GM12864 (cell line): ENCODE measurements around the gene PIGQ.

Source experiments
- DNase-seq: peaks from one replicate; pipeline ENCODE4 v3.0.0-alpha.2; 2011; ENCODE audit warnings: low read depth
- H3K4me3 ChIP-seq: 2 replicates; pipeline ENCODE4 v1.5.1; 2011; ENCODE audit warnings: mild to moderate bottlenecking, low read depth, low read length, control low read depth
- CTCF ChIP-seq: IDR thresholded peaks from 2 replicates; pipeline ENCODE4 v1.5.1; 2011; ENCODE audit warnings: low read depth, mild to moderate bottlenecking, moderate library complexity, low read length, control low read depth, inconsistent platforms; ENCODE audit errors: missing control alignments

Gene PIGQ

GRCh38 chr16:529012-529575 is 40.7 kb upstream of the PIGQ start:
- no peak for TF ChIP-seq CTCF
- no peak for DNase-seq
- peak overlapping the region; percentile 91 for H3K4me3 ChIP-seq

GRCh38 chr16:530111-530817 is 39.5 kb upstream of the PIGQ start:
- H3K4me3 ChIP-seq: no peak overlapping the region
- DNase-seq: no peak
- TF ChIP-seq CTCF: no peak

DNA sequence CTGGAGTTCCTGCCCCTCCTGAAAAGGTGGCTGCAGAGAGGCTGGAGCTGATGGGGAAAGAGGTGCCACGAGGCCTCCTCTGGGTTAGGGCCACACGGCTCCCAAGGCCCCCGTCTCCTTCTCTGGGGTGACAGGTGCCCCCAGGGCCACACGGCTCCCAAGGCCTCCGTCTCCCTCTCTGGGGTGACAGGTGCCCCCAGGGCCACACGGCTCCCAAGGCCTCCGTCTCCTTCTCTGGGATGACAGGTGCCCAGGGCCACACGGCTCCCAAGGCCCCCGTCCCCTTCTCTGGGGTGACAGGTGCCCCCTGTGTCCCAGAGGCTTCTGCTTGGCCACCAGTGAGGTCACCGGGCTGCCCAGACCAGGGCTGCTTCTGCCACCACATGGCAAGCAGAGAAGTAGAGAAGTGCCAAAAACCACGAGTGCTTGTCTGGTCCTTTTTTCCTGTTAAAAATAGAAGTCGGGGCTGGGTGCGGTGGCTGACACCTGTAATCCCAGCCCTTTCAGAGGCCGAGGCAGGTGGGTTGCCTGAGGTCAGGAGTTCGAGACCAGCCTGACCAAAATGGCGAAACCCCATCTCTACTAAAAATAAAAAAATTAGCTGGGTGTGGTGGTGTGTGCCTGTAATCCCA is 38.2 kb upstream of the PIGQ start:
- DNase-seq: no peak
- H3K4me3 ChIP-seq: no peak overlapping the region
- TF ChIP-seq CTCF: no peak

GRCh38 chr16:533391-534123 is 36.2 kb upstream of the PIGQ start:
- TF ChIP-seq CTCF: no peak
- no peak overlapping the region for H3K4me3 ChIP-seq
- DNase-seq: no peak

DNA sequence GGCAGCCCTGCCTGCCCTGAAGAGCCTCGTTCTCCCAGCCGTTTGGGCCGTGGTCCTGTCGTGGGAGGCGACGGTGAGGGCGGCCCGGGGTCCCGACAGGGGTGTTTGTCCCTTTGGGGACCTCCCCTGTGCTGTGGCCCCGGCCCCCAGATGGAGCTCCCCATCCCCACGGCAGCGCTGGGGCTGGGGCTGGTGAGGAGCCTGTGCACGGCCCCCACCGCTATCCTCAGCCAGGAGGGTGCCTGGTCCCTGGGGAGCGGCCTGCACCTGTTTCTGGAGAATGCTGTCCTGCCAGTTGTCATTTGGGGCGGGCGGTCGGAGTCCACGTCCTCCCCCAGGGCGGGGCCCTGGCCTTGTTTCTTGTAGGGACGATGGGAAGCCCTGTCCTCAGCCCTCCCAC is 35.6 kb upstream of the PIGQ start:
- no peak for DNase-seq
- no peak overlapping the region for H3K4me3 ChIP-seq
- no peak for TF ChIP-seq CTCF

GRCh38 chr16:534856-535445 is 34.8 kb upstream of the PIGQ start:
- no peak for TF ChIP-seq CTCF
- no peak for DNase-seq
- no peak overlapping the region for H3K4me3 ChIP-seq
